SK-N-SH (cell line): Measurements from ENCODE around the gene TMEM184A.

Source experiments
- MXI1 ChIP-seq: IDR thresholded peaks from 2 replicates; pipeline ENCODE4 v1.6.1; 2012; ENCODE audit warnings: mild to moderate bottlenecking, low read depth, low read length, improper control_type of control experiment
- RXRA ChIP-seq: IDR thresholded peaks from 2 replicates; pipeline ENCODE4 v1.4.0; 2012; ENCODE audit warnings: low read depth, mild to moderate bottlenecking, borderline replicate concordance
- TAF1 ChIP-seq: IDR thresholded peaks from 2 replicates; pipeline ENCODE4 v1.6.1; 2012; ENCODE audit warnings: low read depth, mild to moderate bottlenecking, low read length, moderate library complexity, borderline replicate concordance
- TEAD4 ChIP-seq: IDR thresholded peaks from 2 replicates; pipeline ENCODE4 v1.4.0; 2012; ENCODE audit warnings: mild to moderate bottlenecking, borderline replicate concordance; ENCODE audit not compliant: insufficient read depth
- YY1 ChIP-seq: IDR thresholded peaks from 2 replicates; pipeline ENCODE4 v1.4.0; 2012; ENCODE audit warnings: low read depth, mild to moderate bottlenecking
- TF ChIP-seq, protein P1 (sequence below): fragments of 200-600 bp; sonication (generic); IDR thresholded peaks from 2 replicates; pipeline ENCODE4 v1.6.1; 2017; ENCODE audit warnings: antibody characterized with exemption, mild to moderate bottlenecking, moderate library complexity
- TF ChIP-seq, protein P2 (sequence below): IDR thresholded peaks from 2 replicates; pipeline ENCODE4 v1.4.0; 2012; ENCODE audit warnings: low read depth

DNA sequence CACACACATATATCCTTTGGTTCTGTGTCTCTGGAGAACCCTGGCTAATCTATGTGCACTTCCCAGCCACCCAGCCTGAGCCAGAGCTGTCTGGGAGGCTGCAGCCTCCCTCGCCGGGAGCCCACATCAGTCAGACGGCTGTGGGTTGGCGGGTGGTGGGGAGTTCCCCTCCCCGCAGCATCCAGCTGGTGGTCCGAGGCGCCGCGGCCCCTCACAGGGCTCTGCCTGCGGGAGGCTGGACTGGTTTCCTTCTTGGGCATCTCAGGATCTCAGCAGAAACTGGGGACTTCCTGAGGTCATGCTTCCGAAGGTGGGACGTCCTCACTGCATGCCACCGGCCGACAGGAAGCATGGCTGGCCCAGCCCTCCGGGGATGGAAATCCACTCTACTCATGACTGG is 35.9 kb upstream of the TMEM184A start:
- TF ChIP-seq, protein P1, sequence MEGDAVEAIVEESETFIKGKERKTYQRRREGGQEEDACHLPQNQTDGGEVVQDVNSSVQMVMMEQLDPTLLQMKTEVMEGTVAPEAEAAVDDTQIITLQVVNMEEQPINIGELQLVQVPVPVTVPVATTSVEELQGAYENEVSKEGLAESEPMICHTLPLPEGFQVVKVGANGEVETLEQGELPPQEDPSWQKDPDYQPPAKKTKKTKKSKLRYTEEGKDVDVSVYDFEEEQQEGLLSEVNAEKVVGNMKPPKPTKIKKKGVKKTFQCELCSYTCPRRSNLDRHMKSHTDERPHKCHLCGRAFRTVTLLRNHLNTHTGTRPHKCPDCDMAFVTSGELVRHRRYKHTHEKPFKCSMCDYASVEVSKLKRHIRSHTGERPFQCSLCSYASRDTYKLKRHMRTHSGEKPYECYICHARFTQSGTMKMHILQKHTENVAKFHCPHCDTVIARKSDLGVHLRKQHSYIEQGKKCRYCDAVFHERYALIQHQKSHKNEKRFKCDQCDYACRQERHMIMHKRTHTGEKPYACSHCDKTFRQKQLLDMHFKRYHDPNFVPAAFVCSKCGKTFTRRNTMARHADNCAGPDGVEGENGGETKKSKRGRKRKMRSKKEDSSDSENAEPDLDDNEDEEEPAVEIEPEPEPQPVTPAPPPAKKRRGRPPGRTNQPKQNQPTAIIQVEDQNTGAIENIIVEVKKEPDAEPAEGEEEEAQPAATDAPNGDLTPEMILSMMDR = no peak
- TF ChIP-seq TAF1 = no peak
- no peak for TF ChIP-seq RXRA
- TF ChIP-seq, protein P2, sequence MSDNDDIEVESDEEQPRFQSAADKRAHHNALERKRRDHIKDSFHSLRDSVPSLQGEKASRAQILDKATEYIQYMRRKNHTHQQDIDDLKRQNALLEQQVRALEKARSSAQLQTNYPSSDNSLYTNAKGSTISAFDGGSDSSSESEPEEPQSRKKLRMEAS = no peak
- no peak for TF ChIP-seq MXI1
- no peak for TF ChIP-seq TEAD4
- TF ChIP-seq YY1 = no peak
